ENCODE results near the gene SLC52A3. TPM values are rescaled to one million over a fixed set of nuclear protein-coding genes. Genes with fewer than 3 reads are reported as not detected.

Gene SLC52A3
- total and polyA plus RNA-seq, 2 of the 13 experiments (the other 11 are each of a cell fraction or from before 2014, with no cell fraction given), result 0.03 TPM; not detected in 1

GRCh38 chr20:792248-792647 is 23.9 kb upstream of the SLC52A3 start (continued):
- no peak for TF ChIP-seq ZMYM2 (CRISPR knock-in tag; IDR thresholded peaks at IDR 0.05)

GRCh38 chr20:791056-791455 is 22.8 kb upstream of the SLC52A3 start:
- Histone ChIP-seq H4K20me1 (ENCODE audit: insufficient read depth, low read length) (no peaks in the 10 kb centered on the region), H3K79me2 (ENCODE audit: insufficient read depth, low read length) (no peaks in the 10 kb centered on the region), H3K27me3 (ENCODE audit: control insufficient read depth in 1 of 2, insufficient read depth in 2 of 2, low read length in 2 of 2) (peaks cover 0 to 44% of the 10 kb centered on the region in 2 experiments; a peak in 3 of 5 replicates), H2AFZ (ENCODE audit: low read length) (no peak overlapping the region), H3K4me1 (ENCODE audit: insufficient read depth, low read length) (no peaks in the 10 kb centered on the region), H3K4me3 (replicated peaks in 1 of 3; ENCODE audit: insufficient read depth in 1 of 3, low read depth in 2 of 3, low read length in 3 of 3) (no peak overlapping the region), H3K9ac (ENCODE audit: insufficient read depth, low read depth, low read length) (no peak overlapping the region), H3K27ac (ENCODE audit: extremely low read length, insufficient read depth, low read length) (no peak overlapping the region), H3K9me3 (ENCODE audit: low read length) (no peaks in the 10 kb centered on the region), H3K36me3 (replicated peaks in 1 of 2; ENCODE audit: control insufficient read depth in 1 of 2, insufficient read depth in 2 of 2, low read length in 2 of 2) (no peaks in the 10 kb centered on the region), H3K4me2 (ENCODE audit: low read depth, low read length) (no peak overlapping the region)
- POLR2A ChIA-PET, result no interaction called here
- intact Hi-C loops (cut with micrococcal nuclease; ENCODE audit: unreplicated experiment) (no loop called here), in situ Hi-C loops (cut with HindIII; ENCODE audit: extremely low pct_ligation_motif_present, low pct_unique_long_range_greater_than_20kb) (no loop called here)
- CTCF ChIA-PET (ENCODE audit: low intra/inter-chr PET ratio, low total read pairs), result no interaction called here
- ATAC-seq (no peak), FAIRE-seq (no peak), DNase-seq (ENCODE audit: low spot score) (no peak)
- no TSS peak for BruUV-seq (replicated peaks)
- WGBS (ENCODE audit: low lambda C conversion rate), result 1% methylated on average over 2 of the region's 2 CpGs
- no peak for TF ChIP-seq ZNF274 (CRISPR knock-in tag; IDR thresholded peaks at IDR 0.05)
- TF ChIP-seq FUBP1 (CRISPR knock-in tag; IDR thresholded peaks at IDR 0.05; ENCODE audit: borderline replicate concordance), result no peak
- TF ChIP-seq ZNF501 (CRISPR knock-in tag; IDR thresholded peaks at IDR 0.05), result no peak
- no peak for TF ChIP-seq LBX2 (CRISPR knock-in tag; IDR thresholded peaks at IDR 0.05; ENCODE audit: borderline replicate concordance)
- no peak for TF ChIP-seq BCLAF1 (IDR thresholded peaks at IDR 0.05)
- TF ChIP-seq ZFP91 (CRISPR knock-in tag; IDR thresholded peaks at IDR 0.05; ENCODE audit: borderline replicate concordance), result no peak
- no peak for TF ChIP-seq MAFF (IDR thresholded peaks at IDR 0.05; ENCODE audit: low read depth, low read length)
- no peak for TF ChIP-seq MAX (IDR thresholded peaks at IDR 0.05)
- TF ChIP-seq ZNF496 (CRISPR knock-in tag; IDR thresholded peaks at IDR 0.05; ENCODE audit: insufficient replicate concordance), result no peak
